Measurements from ENCODE around the gene RYR2.

DNA sequence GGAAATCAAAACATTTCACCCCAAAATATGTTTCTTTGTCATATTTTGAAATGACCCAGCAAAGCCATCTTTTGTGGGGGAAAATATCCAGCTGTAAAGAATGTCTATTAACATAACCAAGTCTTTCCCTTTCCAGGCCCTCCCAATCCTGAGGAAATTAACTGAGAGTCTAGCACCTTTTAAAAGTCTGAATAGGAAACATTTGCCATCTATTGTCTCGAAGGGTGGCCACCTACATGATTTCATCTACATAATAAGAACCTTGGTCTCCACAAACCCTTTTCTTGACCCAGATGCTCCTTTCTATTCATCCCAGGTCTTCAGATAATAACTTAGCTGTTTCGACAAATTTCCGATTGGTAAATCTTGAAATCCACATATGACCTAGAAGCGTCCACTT, 32.4 kb upstream of the RYR2 start:
- TF ChIP-seq, protein P1, sequence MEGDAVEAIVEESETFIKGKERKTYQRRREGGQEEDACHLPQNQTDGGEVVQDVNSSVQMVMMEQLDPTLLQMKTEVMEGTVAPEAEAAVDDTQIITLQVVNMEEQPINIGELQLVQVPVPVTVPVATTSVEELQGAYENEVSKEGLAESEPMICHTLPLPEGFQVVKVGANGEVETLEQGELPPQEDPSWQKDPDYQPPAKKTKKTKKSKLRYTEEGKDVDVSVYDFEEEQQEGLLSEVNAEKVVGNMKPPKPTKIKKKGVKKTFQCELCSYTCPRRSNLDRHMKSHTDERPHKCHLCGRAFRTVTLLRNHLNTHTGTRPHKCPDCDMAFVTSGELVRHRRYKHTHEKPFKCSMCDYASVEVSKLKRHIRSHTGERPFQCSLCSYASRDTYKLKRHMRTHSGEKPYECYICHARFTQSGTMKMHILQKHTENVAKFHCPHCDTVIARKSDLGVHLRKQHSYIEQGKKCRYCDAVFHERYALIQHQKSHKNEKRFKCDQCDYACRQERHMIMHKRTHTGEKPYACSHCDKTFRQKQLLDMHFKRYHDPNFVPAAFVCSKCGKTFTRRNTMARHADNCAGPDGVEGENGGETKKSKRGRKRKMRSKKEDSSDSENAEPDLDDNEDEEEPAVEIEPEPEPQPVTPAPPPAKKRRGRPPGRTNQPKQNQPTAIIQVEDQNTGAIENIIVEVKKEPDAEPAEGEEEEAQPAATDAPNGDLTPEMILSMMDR (IDR thresholded peaks at IDR 0.05): no peak
- no peak for TF ChIP-seq POLR2A (IDR thresholded peaks at IDR 0.05)
